Colonic mucosa (tissue), 4 donors: ENCODE results near the gene OXCT1. TPM values are rescaled to one million over a fixed set of nuclear protein-coding genes. Genes with fewer than 3 reads are reported as not detected.

ENCODE experiments used
- DNase-seq: peaks from one replicate; pipeline ENCODE4 v3.0.0-alpha.2; 2020
- H3K27ac ChIP-seq: fragments of 200-600 bp; one replicate; pipeline ENCODE4 v1.8.0; 2021
- H3K27me3 ChIP-seq: fragments of 200-600 bp; one replicate; pipeline ENCODE4 v1.8.0; 2021
- H3K36me3 ChIP-seq: fragments of 200-600 bp; one replicate; pipeline ENCODE4 v1.8.0; 2021
- H3K4me1 ChIP-seq: fragments of 200-600 bp; one replicate; pipeline ENCODE4 v1.8.0; 2021; ENCODE audit warnings: mild to moderate bottlenecking
- H3K4me3 ChIP-seq: fragments of 200-600 bp; one replicate; pipeline ENCODE4 v1.8.0; 2021
- H3K9ac ChIP-seq, 2 donors: one replicate each; pipeline ENCODE4 v1.7.0; 2013; ENCODE audit warnings: control low read depth in 2 of 2, low read depth in 2 of 2, low read length in 2 of 2
- H3K9me3 ChIP-seq: fragments of 200-600 bp; one replicate; pipeline ENCODE4 v1.8.0; 2021
- intact Hi-C: fragments of 100-400 bp; cut with DNase I; formaldehyde crosslinking; loops from one replicate; pipeline ENCODE4 v1.14.1; 2022
- total RNA-seq, 2 donors: library from RNA; stranded (reverse); fragmentation: NEBNext Ultra II Directional in 1 of 2; extraction: Animal tissue kit (Norgen Biotek cat#: 25700) in 1 of 2; gene quantifications; one replicate each; pipeline ENCODE4 v1.2.1, GENCODE V29; 2021
- TF ChIP-seq, protein P1 (sequence below): fragments of 200-600 bp; IDR thresholded peaks from one replicate; pipeline ENCODE4 v1.8.0; 2022; ENCODE audit warnings: antibody characterized with exemption, mild to moderate bottlenecking
- donor health status: healthy.
- donor health status: DM: no; HTN: no; CAD: no.
- donor health status: DM: no; HTN: no; CAD: no.

Gene OXCT1
- total RNA-seq, 2 donors from 2014 or later, result 23.8 to 31.3 TPM

DNA sequence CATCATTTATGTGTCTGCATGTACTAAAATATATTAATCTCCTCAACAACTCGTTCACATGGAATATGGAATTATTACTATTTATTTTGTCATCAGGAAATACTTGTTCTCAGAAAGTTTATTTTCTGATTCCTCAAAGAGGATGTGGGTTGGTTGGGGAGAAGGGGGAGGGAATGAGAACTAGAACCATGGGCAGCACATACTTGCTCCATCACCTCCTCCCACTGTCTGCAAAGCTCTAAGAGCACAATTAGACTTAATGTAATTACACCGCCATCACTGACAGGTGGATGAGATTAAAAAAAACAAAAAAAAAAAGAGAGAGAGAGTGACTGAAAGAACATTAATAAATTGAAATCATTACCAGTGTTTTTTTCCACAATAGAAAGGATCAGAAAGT is 98.2 kb downstream of the OXCT1 start:
- Histone ChIP-seq H3K27ac (no peak overlapping the region), H3K36me3 (no peaks in the 10 kb centered on the region), H3K9ac (no peak overlapping the region), H3K4me3 (no peak overlapping the region), H3K27me3 (no peaks in the 10 kb centered on the region), H3K4me1 (no peaks in the 10 kb centered on the region), H3K9me3 (no peaks in the 10 kb centered on the region)
- DNase-seq, result no peak
- intact Hi-C loops, result no loop called here
- TF ChIP-seq, protein P1, sequence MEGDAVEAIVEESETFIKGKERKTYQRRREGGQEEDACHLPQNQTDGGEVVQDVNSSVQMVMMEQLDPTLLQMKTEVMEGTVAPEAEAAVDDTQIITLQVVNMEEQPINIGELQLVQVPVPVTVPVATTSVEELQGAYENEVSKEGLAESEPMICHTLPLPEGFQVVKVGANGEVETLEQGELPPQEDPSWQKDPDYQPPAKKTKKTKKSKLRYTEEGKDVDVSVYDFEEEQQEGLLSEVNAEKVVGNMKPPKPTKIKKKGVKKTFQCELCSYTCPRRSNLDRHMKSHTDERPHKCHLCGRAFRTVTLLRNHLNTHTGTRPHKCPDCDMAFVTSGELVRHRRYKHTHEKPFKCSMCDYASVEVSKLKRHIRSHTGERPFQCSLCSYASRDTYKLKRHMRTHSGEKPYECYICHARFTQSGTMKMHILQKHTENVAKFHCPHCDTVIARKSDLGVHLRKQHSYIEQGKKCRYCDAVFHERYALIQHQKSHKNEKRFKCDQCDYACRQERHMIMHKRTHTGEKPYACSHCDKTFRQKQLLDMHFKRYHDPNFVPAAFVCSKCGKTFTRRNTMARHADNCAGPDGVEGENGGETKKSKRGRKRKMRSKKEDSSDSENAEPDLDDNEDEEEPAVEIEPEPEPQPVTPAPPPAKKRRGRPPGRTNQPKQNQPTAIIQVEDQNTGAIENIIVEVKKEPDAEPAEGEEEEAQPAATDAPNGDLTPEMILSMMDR, result no peak

DNA sequence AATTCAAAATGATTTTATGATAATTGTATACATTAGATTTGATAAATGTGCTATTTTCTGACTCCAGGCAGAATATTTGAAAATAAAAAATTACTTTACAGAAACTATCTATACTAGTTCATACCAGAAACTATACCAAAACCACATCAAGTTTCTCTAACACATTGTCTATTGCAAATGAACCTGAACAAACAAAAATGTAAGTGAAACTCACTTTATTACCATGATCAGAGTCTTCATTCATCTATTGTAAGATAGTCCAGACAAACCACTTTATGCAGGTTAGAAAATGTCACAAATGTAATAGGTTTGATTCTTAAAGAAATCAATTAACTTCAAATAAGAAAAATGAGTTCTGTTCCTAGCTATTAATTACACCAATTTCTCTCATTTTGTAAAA is 99.4 kb downstream of the OXCT1 start:
- intact Hi-C loops, result no loop called here
- no peak for DNase-seq
- no peak overlapping the region for H3K27ac ChIP-seq
- no peaks in the 10 kb centered on the region for H3K4me1 ChIP-seq
- TF ChIP-seq, protein P1, result no peak
- H3K4me3 ChIP-seq, result no peak overlapping the region
- H3K36me3 ChIP-seq, result no peaks in the 10 kb centered on the region
- no peak overlapping the region for H3K9ac ChIP-seq
- no peaks in the 10 kb centered on the region for H3K27me3 ChIP-seq
- H3K9me3 ChIP-seq, result no peaks in the 10 kb centered on the region

DNA sequence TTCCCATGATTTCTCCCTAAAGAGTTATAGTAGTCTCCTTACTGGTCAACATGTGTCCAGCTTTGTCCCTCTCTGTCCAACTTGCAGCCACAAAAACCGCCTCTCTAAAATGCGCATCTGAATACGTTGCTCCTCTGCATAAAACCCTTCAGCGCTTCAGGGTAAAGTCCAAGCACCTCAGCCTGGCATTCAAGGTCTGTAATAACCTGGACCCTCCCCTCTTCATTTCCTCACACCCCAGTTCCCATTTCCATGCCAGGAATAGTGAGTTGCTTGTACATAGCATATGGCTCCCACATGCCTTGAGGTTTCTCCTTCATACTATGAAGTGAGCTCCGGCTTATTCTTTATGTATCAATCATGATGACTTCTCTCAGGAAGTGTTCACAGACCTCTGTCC is 101.5 kb downstream of the OXCT1 start:
- intact Hi-C loops, result no loop called here
- TF ChIP-seq, protein P1, result no peak
- no peak overlapping the region for H3K27ac ChIP-seq
- no peaks in the 10 kb centered on the region for H3K9me3 ChIP-seq
- H3K9ac ChIP-seq, result no peak overlapping the region
- no peaks in the 10 kb centered on the region for H3K4me1 ChIP-seq
- H3K36me3 ChIP-seq, result no peaks in the 10 kb centered on the region
- H3K27me3 ChIP-seq, result no peaks in the 10 kb centered on the region
- H3K4me3 ChIP-seq, result no peak overlapping the region
- DNase-seq, result no peak

DNA sequence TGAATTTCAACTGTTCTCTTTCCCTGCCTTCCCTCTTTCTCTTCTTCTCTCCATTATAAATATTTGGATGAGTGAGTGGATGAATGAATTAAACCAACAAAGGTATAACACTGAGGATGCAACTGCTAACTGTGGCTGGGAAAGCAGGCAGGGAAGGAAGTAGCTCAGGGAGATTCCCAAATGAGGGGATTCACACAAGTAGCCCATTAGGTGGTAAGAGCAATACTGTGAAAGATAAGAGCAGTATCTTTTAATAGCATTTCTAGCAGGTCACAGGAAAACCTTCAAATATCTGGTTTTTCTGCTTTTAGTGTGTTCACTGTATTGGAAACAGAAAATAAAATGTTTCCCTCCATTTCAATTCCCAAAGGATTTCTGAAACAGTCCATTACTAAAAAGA is 105.6 kb downstream of the OXCT1 start:
- intact Hi-C loops, result no loop called here
- DNase-seq, result no peak
- Histone ChIP-seq H3K4me1 (no peaks in the 10 kb centered on the region), H3K27me3 (no peaks in the 10 kb centered on the region), H3K27ac (no peak overlapping the region), H3K36me3 (no peaks in the 10 kb centered on the region), H3K9ac (no peak overlapping the region), H3K9me3 (no peaks in the 10 kb centered on the region), H3K4me3 (no peak overlapping the region)
- TF ChIP-seq, protein P1, result no peak

DNA sequence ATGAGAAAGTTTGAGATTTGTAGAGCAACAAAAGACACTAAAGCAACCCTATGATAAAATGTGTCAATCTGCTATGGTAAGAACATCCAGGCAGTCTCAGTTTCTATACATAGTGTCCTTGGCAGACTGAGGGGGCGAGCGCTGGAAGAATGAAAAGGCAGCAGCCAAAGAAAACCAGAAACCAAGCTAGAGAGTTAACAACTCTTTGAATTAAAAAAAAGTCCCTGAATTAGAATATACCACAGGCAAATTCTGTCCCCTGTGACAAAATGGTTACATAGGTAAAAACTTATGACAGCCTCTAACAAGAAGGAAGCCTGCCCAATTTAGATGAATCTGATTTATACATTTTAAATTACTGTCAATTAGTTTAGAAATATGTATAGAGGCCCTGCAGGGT is 106.7 kb downstream of the OXCT1 start:
- TF ChIP-seq, protein P1, result no peak
- intact Hi-C loops, result no loop called here
- Histone ChIP-seq H3K27me3 (no peaks in the 10 kb centered on the region), H3K4me1 (no peaks in the 10 kb centered on the region), H3K27ac (no peak overlapping the region), H3K4me3 (no peak overlapping the region), H3K9ac (no peak overlapping the region), H3K36me3 (no peaks in the 10 kb centered on the region), H3K9me3 (no peaks in the 10 kb centered on the region)
- DNase-seq, result no peak

DNA sequence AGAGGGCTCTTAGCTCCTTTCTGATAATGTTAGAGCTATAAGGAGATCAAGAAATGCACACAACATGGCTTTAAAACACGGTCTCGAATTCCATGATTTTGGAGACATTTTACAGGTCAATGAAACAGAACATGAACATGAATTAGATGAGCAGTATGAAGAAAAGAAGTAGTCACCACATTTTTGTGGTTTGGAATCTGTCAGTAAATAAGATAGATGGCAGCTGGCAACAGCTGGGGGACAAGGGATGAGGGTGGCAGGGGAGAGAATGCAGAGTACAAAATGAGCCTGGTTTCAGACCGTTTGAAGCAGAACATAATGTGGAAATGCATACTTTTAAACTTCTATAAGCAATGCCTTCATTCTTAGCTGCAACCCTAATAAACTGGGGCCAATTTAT is 107.1 kb downstream of the OXCT1 start:
- Histone ChIP-seq H3K27me3 (no peaks in the 10 kb centered on the region), H3K4me1 (no peaks in the 10 kb centered on the region), H3K9me3 (no peaks in the 10 kb centered on the region), H3K27ac (no peak overlapping the region), H3K36me3 (no peaks in the 10 kb centered on the region), H3K4me3 (no peak overlapping the region), H3K9ac (no peak overlapping the region)
- TF ChIP-seq, protein P1, result no peak
- intact Hi-C loops, result no loop called here
- no peak for DNase-seq
